HFF-Myc (cell line): ENCODE data around the gene TRPM5.

Experiments used
- DNase-seq: peaks from one replicate; pipeline ENCODE4 v3.0.0-alpha.2; 2011; ENCODE audit warnings: low read depth; ENCODE audit errors: extremely low read depth
- H3K4me3 ChIP-seq: replicated peaks from 2 replicates; pipeline ENCODE4 v1.5.1; 2011; ENCODE audit warnings: low read depth, mild to moderate bottlenecking, control low read depth, low read length
- CTCF ChIP-seq: IDR thresholded peaks from 2 replicates; pipeline ENCODE4 v1.5.1; 2012; ENCODE audit warnings: mild to moderate bottlenecking, low read depth, low read length, control low read depth; ENCODE audit errors: missing control alignments

Gene TRPM5

GRCh38 chr11:2440646-2441045 is 3.7 kb downstream of the TRPM5 start:
- no peak for DNase-seq
- TF ChIP-seq CTCF, result no peak
- H3K4me3 ChIP-seq, result no peak overlapping the region

GRCh38 chr11:2439820-2440219 is 4.5 kb downstream of the TRPM5 start:
- TF ChIP-seq CTCF, result no peak
- DNase-seq, result no peak
- H3K4me3 ChIP-seq, result no peak overlapping the region

GRCh38 chr11:2437516-2437915 is 6.8 kb downstream of the TRPM5 start:
- TF ChIP-seq CTCF, result no peak
- H3K4me3 ChIP-seq, result no peak overlapping the region

GRCh38 chr11:2436521-2437031 is 7.7 kb downstream of the TRPM5 start:
- DNase-seq, result no peak
- TF ChIP-seq CTCF, result no peak
- H3K4me3 ChIP-seq, result no peak overlapping the region

More at GRCh38 chr11:2437516-2437915, 6.8 kb downstream of the TRPM5 start:
- no peak for DNase-seq

GRCh38 chr11:2436013-2436520 is 8.2 kb downstream of the TRPM5 start:
- H3K4me3 ChIP-seq, result no peak overlapping the region
- no peak for TF ChIP-seq CTCF
- no peak for DNase-seq

- TF ChIP-seq CTCF, result no peak
- DNase-seq, result no peak
- no peak overlapping the region for H3K4me3 ChIP-seq
Observed at GRCh38 chr11:2435288-2436012, 8.9 kb downstream of the TRPM5 start.
